Natural killer cell (primary cell): ENCODE measurements around the gene TTC39C. TPM values are rescaled to one million over a fixed set of nuclear protein-coding genes. Genes with fewer than 3 reads are reported as not detected.

ENCODE experiments used
- ATAC-seq, 3 donors: fragments of 150-1000 bp in 2 of 3; fragments of 200-7000 bp in 1 of 3; cut with Tn5 transposase; 1 replicate in 1 of 3; 2 replicates in 2 of 3; pipeline ENCODE4 v1.10.0; 2021; ENCODE audit warnings: mild to moderate bottlenecking in 2 of 3, moderate library complexity in 2 of 3
- DNase-seq, 2 donors: peaks; one replicate each; pipeline versions ENCODE4 v3.0.0 to v3.0.0-alpha.2; 2013 to 2021; ENCODE audit warnings: mixed read lengths in 1 of 2
- H3K27ac ChIP-seq: one replicate; pipeline ENCODE4 v1.5.1; 2013; ENCODE audit warnings: mild to moderate bottlenecking, low read length
- H3K27me3 ChIP-seq: one replicate; pipeline ENCODE4 v1.6.1; 2013; ENCODE audit warnings: low read length; ENCODE audit not compliant: control insufficient read depth, insufficient read depth
- H3K36me3 ChIP-seq: one replicate; pipeline ENCODE4 v1.6.1; 2013; ENCODE audit warnings: low read length; ENCODE audit not compliant: control insufficient read depth, insufficient read depth
- H3K4me1 ChIP-seq: one replicate; pipeline ENCODE4 v1.6.1; 2013; ENCODE audit warnings: low read length; ENCODE audit not compliant: control insufficient read depth, insufficient read depth
- H3K4me3 ChIP-seq: one replicate; pipeline ENCODE4 v1.5.1; 2013; ENCODE audit warnings: low read length
- H3K9me3 ChIP-seq: one replicate; pipeline ENCODE4 v1.6.1; 2013; ENCODE audit warnings: low read length; ENCODE audit not compliant: control insufficient read depth, insufficient read depth
- H3K27ac Mint-ChIP-seq, 2 donors: one replicate each; pipeline ENCODE4 v1.8.0; 2022; ENCODE audit warnings: mild to moderate bottlenecking in 2 of 2, mixed read lengths in 2 of 2, moderate library complexity in 1 of 2
- H3K27me3 Mint-ChIP-seq, 2 donors: one replicate each; pipeline ENCODE4 v1.8.0; 2022; ENCODE audit warnings: low read depth in 2 of 2, mixed read lengths in 2 of 2
- H3K36me3 Mint-ChIP-seq: one replicate; pipeline ENCODE4 v1.8.0; 2022; ENCODE audit warnings: mixed read lengths
- H3K4me1 Mint-ChIP-seq, 2 donors: one replicate each; pipeline ENCODE4 v1.8.0; 2022; ENCODE audit warnings: mixed read lengths in 2 of 2
- H3K4me3 Mint-ChIP-seq: one replicate; pipeline ENCODE4 v1.8.0; 2022; ENCODE audit warnings: mild to moderate bottlenecking, moderate library complexity, mixed read lengths
- H3K9me3 Mint-ChIP-seq, 2 donors: one replicate each; pipeline ENCODE4 v1.8.0; 2022; ENCODE audit warnings: mixed read lengths in 2 of 2
- CTCF ChIP-seq: fragments of 200-600 bp; IDR thresholded peaks from one replicate; pipeline ENCODE4 v1.8.0; 2022; ENCODE audit warnings: antibody characterized with exemption
- WGBS: methylation state at CpG from one replicate; pipeline ENCODE4 v1.1.7; 2013; ENCODE audit warnings: missing lambda C conversion rate; ENCODE audit not compliant: insufficient coverage; 5-methylcytosine and 5-hydroxymethylcytosine counted together
- intact Hi-C: fragments of 100-400 bp; cut with micrococcal nuclease; formaldehyde crosslinking; loops from one replicate; pipeline ENCODE4 v1.14.2; 2022
- total RNA-seq, 4 donors: library from RNA; stranded (reverse); fragments of 120-200 nt in 1 of 4; gene quantifications; one replicate each; pipeline versions ENCODE4 v1.2.3 to v1.2.4, GENCODE V29; 2013 to 2022

TTC39C gene
- total RNA-seq, 3 donors from 2014 or later (not counting 1 experiment from before 2014, with no cell fraction given), result 39.0 to 61.5 (median 44.3) TPM

- Histone ChIP-seq H3K36me3 (no peaks in the 10 kb centered on the region), H3K4me3 (no peak overlapping the region), H3K9me3 (no peaks in the 10 kb centered on the region), H3K27me3 (no peaks in the 10 kb centered on the region), H3K27ac (peak overlapping the region; percentile 72), H3K4me1 (peaks cover 47% of the 10 kb centered on the region)
- ATAC-seq (peak; percentile 41 to 59 (median 57)), DNase-seq (peak in 1 of 2 donors; percentile 55)
- H3K36me3 Mint-ChIP-seq, result no peaks in the 10 kb centered on the region
- H3K4me3 Mint-ChIP-seq, result peak overlapping the region; percentile 43
- H3K27ac Mint-ChIP-seq, result peak overlapping the region; percentile 65 to 77
- peaks cover 54 to 62% of the 10 kb centered on the region in 2 donors for H3K4me1 Mint-ChIP-seq
- 74% methylated on average over 8 of the region's 8 CpGs for WGBS
- TF ChIP-seq CTCF, result no peak
- intact Hi-C loops, result no loop called here
- H3K9me3 Mint-ChIP-seq, result no peaks in the 10 kb centered on the region
- H3K27me3 Mint-ChIP-seq, result no peaks in the 10 kb centered on the region
Observed at GRCh38 chr18:24000613-24001490, 13.7 kb upstream of the TTC39C start.

- Mint-ChIP-seq H3K36me3 (no peaks in the 10 kb centered on the region), H3K27me3 (no peaks in the 10 kb centered on the region), H3K9me3 (no peaks in the 10 kb centered on the region), H3K27ac (peak overlapping the region; percentile 65 to 77), H3K4me1 (peaks cover 54 to 62% of the 10 kb centered on the region in 2 donors), H3K4me3 (peak overlapping the region; percentile 51)
- no peak for TF ChIP-seq CTCF
- peaks cover 47% of the 10 kb centered on the region for H3K4me1 ChIP-seq
- 46% methylated on average over 3 of the region's 3 CpGs for WGBS
- H3K27ac ChIP-seq, result peak overlapping the region; percentile 72
- no peak overlapping the region for H3K4me3 ChIP-seq
- intact Hi-C loops, result no loop called here
- DNase-seq, result no peak
- no peak for ATAC-seq
- no peaks in the 10 kb centered on the region for H3K9me3 ChIP-seq
- no peaks in the 10 kb centered on the region for H3K36me3 ChIP-seq
- no peaks in the 10 kb centered on the region for H3K27me3 ChIP-seq
Observed at GRCh38 chr18:24002479-24002878, 12.1 kb upstream of the TTC39C start.

GRCh38 chr18:24003288-24003687 is 11.3 kb upstream of the TTC39C start:
- Histone ChIP-seq H3K4me3 (no peak overlapping the region), H3K27me3 (no peaks in the 10 kb centered on the region), H3K9me3 (no peaks in the 10 kb centered on the region), H3K36me3 (no peaks in the 10 kb centered on the region), H3K27ac (peak overlapping the region; percentile 72), H3K4me1 (peaks cover 47% of the 10 kb centered on the region)
- intact Hi-C loops, result no loop called here
- no peak for TF ChIP-seq CTCF
- Mint-ChIP-seq H3K36me3 (no peaks in the 10 kb centered on the region), H3K4me1 (peaks cover 54 to 64% of the 10 kb centered on the region in 2 donors), H3K27me3 (no peaks in the 10 kb centered on the region), H3K27ac (peak overlapping the region; percentile 65 to 77), H3K9me3 (no peaks in the 10 kb centered on the region), H3K4me3 (peak overlapping the region; percentile 51)
- 93% methylated on average over 3 of the region's 3 CpGs for WGBS
- DNase-seq (no peak), ATAC-seq (no peak)
